GM13976 (cell line): ENCODE measurements around the gene TMEM150B.

Experiments
- DNase-seq: peaks from one replicate; pipeline ENCODE4 v3.0.0; 2012; ENCODE audit warnings: low spot score
- in situ Hi-C: fragments of 300-500 bp; cut with MboI; formaldehyde crosslinking; loops from one replicate; pipeline ENCODE4 v1.12.0; 2022; ENCODE audit warnings: low sequenced_read_pairs, mixed read lengths, inconsistent platforms; ENCODE audit not compliant: unreplicated experiment
- TF ChIP-seq, protein P1 (sequence below): IDR thresholded peaks from 2 replicates; pipeline ENCODE4 v1.5.1; 2012; ENCODE audit warnings: borderline replicate concordance, mild to moderate bottlenecking; ENCODE audit not compliant: insufficient read depth; ENCODE audit errors: extremely low read depth, missing control alignments, control extremely low read depth

TMEM150B gene

DNA sequence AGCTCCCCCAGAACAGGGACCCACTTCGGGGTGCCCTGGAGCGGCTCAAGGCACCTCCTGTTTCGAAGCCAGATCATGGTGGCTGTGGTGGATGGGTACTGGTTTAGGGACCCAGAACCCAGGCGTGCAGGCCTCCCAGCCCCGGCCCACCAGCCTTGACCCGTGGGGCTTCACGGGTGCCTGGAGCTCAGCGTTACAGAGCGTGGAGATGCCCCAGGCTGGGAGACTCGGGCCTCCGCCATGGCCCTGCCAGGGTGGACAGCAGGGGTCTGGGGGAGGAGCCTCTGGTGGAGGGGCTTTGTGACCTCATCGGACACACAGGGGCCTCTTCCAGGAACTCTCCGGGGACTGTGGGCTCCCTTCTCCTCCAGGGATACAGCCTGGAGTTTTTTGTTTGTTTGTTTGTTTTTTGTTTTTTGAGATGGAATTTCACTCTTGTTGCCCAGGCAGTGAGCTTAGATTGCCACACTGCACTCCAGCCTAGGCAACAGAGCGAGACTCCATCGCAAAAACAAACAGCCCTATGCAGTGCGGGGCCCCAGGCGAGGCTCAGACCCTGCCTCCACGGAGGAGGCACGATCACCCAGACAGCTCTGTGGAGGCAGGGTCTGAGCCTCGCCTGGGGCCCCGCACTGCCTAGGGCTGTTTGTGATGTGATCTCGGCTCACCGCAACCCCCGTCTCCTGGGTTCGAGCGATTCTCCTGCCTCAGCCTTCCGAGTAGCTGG, 38.0 kb upstream of the TMEM150B start, which contains the start of gene GARIN5B:
TSS of gene GARIN5B (minus strand) at position 271 of the 727 bp plus-strand sequence. CDS start at position 77, 194 bp downstream.
- DNase-seq = no peak
- TF ChIP-seq, protein P1, sequence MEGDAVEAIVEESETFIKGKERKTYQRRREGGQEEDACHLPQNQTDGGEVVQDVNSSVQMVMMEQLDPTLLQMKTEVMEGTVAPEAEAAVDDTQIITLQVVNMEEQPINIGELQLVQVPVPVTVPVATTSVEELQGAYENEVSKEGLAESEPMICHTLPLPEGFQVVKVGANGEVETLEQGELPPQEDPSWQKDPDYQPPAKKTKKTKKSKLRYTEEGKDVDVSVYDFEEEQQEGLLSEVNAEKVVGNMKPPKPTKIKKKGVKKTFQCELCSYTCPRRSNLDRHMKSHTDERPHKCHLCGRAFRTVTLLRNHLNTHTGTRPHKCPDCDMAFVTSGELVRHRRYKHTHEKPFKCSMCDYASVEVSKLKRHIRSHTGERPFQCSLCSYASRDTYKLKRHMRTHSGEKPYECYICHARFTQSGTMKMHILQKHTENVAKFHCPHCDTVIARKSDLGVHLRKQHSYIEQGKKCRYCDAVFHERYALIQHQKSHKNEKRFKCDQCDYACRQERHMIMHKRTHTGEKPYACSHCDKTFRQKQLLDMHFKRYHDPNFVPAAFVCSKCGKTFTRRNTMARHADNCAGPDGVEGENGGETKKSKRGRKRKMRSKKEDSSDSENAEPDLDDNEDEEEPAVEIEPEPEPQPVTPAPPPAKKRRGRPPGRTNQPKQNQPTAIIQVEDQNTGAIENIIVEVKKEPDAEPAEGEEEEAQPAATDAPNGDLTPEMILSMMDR = no peak
- in situ Hi-C loops = no loop called here

DNA sequence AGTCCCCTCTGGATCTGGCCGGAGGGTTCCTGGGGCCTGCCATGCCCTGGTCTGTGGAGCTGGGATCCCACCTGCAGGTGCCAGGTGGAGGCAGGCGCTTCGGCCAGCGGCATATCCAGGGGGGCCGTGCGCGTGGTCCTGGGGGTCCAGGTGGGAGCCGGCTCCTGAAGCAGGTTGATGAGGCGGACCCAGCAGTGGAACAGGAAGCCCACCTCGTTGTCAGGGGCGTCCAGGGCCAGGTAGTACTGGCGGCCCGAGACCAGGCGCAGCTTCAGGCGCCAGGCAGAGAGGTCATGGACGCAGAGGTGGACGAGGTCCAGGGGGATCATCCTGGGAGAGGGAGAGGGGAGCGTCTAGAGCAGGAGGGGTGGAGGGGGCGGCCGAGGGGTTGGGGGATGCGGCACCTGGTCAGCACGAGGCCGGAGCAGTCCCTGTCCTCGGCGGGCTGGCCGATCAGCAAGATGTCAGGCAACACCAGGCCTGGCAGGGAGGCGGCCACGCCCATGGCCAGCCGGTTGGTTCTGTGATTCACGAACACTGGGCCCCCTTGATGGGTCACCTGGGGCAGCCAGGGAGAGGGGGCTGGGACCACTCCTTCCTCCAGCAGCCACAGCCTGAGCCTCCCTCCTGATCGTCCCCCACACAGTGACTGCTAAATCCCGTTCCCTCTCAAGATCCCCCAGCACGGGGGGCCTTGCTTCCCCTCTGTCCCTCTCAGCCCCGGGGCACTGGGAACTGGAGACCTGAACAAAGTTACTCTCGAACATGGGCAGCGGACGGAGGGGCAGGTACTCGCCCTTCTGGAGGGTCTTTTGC, 37.2 kb upstream of the TMEM150B start:
- TF ChIP-seq, protein P1 = no peak
- in situ Hi-C loops = no loop called here
- no peak for DNase-seq

DNA sequence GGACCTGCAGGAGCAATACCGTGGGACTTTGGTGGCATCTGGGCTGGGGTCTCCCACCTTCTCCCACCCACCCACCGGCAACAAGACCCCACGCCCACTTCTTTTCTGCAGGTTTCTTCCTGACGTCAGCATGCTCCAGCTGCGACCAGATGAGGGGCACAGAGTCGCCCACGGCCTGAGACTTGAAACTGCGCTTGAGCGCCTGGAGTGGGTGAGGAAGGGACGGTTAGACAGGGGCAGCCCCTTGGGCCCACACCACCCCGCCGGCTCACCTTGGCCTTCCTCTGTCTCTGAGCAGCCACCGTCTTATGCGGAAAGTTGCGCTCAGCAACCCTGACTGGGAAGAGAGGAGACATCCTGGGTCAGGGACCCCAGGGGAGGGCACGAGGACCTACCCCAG, 35.8 kb upstream of the TMEM150B start:
- TF ChIP-seq, protein P1 = no peak
- in situ Hi-C loops = no loop called here

DNA sequence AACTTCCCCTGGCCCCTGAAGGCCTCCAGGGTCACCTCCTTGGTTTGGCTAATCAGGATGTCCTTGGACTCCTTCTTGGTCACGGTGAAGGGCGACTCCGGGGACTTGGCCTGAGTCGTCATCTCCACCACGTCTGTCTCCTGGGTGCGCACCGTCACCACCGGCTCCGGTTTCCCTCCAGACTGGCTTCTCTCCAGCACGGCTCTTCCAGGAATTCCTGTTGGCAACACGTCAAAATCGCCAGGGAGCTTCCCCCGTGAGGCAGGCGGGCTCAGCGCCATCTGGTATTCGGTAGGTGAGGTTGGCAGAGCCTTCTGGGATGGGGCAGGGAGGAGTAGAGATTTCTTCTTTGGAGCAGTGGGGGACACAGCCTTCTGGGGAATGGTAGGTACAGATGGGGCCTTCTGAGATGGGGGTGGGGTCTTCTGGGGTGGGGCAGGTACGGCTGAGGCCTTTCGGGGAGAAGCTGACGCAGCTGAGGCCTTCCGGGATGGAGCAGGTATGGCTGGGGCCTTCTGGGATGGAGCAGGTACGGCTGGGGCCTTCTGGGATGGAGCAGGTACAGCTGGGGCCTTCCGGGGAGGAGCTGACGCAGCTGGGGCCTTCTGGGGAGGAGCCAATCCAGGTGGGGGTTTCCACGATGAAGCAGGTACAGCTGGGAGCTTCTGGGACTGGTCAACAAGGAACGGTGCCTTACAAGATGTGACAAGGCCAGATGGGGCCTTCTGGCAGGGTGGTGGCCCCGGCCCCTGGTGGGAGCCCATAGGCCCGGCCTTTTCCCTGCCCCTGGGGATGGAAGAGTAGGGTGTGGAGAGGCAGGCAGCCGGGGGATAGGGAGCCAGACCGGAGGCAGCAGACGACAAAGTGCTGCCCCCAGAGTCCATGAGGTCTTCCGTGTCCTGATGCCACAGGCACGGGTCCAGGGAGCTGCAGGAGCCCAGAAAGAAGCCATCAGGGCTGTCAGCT, 34.1 kb upstream of the TMEM150B start:
- no peak for DNase-seq
- TF ChIP-seq, protein P1 = no peak
- in situ Hi-C loops = no loop called here

More for the DNA sequence above, 35.8 kb upstream of the TMEM150B start:
- no peak for DNase-seq

DNA sequence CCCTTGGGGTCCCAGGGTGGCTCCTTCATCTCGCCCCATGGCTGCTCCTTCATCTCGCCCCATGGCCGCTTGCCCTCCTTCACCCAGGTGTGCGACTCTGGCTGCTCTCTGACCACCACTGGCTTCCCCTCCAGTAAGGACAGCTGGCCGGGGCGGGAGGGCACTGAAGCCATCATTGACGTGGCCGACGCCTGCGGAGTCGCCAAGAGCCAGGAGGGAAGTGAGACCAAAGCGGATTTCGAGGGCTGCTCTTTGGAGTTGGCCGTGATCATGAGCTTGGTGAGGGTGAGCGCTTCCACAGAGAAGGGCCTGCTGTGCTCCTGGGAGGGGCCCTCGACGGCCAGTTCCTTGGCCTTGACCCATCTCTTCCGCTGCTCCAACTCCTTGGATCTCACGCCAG, 33.4 kb upstream of the TMEM150B start:
- DNase-seq = no peak
- in situ Hi-C loops = no loop called here
- TF ChIP-seq, protein P1 = no peak
